SK-N-SH (cell line): ENCODE results near the gene SCAF1. TPM values are rescaled to one million over a fixed set of nuclear protein-coding genes. Genes with fewer than 3 reads are reported as not detected.

Source experiments
- CTCF ChIA-PET: fragments of 300-600, 350-600 bp; formaldehyde crosslinking; extraction: SDS; loops from one replicate; lab custom pipeline; 2021; lab: Yijun Ruan, JAX
- POLR2A ChIA-PET: fragments of 350-600 bp; sonication (Branson Sonifier 250); formaldehyde crosslinking; extraction: SDS; loops from one replicate; lab custom pipeline; 2020; ENCODE audit warnings: antibody characterized with exemption, inconsistent platforms; lab: Yijun Ruan, JAX
- DNase-seq: peaks from one replicate; pipeline ENCODE4 v3.0.0; 2012
- H2AFZ ChIP-seq: fragments of 200-600 bp; sonication (generic); 2 replicates; pipeline ENCODE4 v1.8.1; 2016; ENCODE audit warnings: antibody characterized with exemption, mild to moderate bottlenecking, low read depth
- H3F3A ChIP-seq: fragments of 200-600 bp; sonication (generic); replicated peaks from 2 replicates; pipeline ENCODE3; 2016; ENCODE audit warnings: antibody characterized with exemption, mild to moderate bottlenecking; ENCODE audit not compliant: insufficient read depth
- H3K27ac ChIP-seq, 2 experiments: fragments of 200-500 bp in 1 of 2; fragments of 200-600 bp in 1 of 2; sonication (Bioruptor generic) in 1 of 2; sonication (generic), shearing (Covaris generic) in 1 of 2; 2 replicates each; pipeline versions ENCODE4 v1.5.1 to v1.6.1; 2014 to 2016; ENCODE audit warnings: low read depth in 2 of 2, inconsistent platforms in 1 of 2, low read length in 1 of 2, mild to moderate bottlenecking in 1 of 2, mixed read lengths in 1 of 2
- H3K27me3 ChIP-seq: fragments of 200-600 bp; sonication (generic), shearing (Covaris generic); 2 replicates; pipeline ENCODE4 v1.6.1; 2016; ENCODE audit warnings: mixed run types; ENCODE audit not compliant: insufficient read depth
- H3K36me3 ChIP-seq, 2 experiments: fragments of 200-500 bp in 1 of 2; fragments of 200-600 bp in 1 of 2; sonication (Bioruptor generic) in 1 of 2; sonication (generic) in 1 of 2; replicated peaks in 1 of 2; 2 replicates each; pipeline versions ENCODE3 to v1.5.1; 2014 to 2016; ENCODE audit warnings: low read length in 1 of 2, mild to moderate bottlenecking in 1 of 2; ENCODE audit not compliant: insufficient read depth in 2 of 2, control insufficient read depth in 1 of 2
- H3K4me1 ChIP-seq, 2 experiments: fragments of 200-500 bp in 1 of 2; fragments of 200-600 bp in 1 of 2; sonication (Bioruptor generic) in 1 of 2; sonication (generic), shearing (Covaris generic) in 1 of 2; 2 replicates each; pipeline versions ENCODE4 v1.5.1 to v1.6.1; 2014 to 2016; ENCODE audit warnings: low read depth in 1 of 2, low read length in 1 of 2, mixed run types in 1 of 2; ENCODE audit not compliant: insufficient read depth in 2 of 2, control insufficient read depth in 1 of 2
- H3K4me2 ChIP-seq: fragments of 200-600 bp; sonication (generic), shearing (Covaris generic); 2 replicates; pipeline ENCODE4 v1.6.1; 2017; ENCODE audit warnings: mixed run types
- H3K4me3 ChIP-seq, 2 experiments: fragments of 200-500 bp in 1 of 2; fragments of 200-600 bp in 1 of 2; sonication (Bioruptor generic) in 1 of 2; sonication (generic), shearing (Covaris generic) in 1 of 2; 2 replicates each; pipeline versions ENCODE4 v1.5.1 to v1.8.1; 2014 to 2016; ENCODE audit warnings: low read depth in 2 of 2, inconsistent platforms in 1 of 2, low read length in 1 of 2, mild to moderate bottlenecking in 1 of 2, mixed read lengths in 1 of 2, moderate library complexity in 1 of 2
- H3K79me2 ChIP-seq: fragments of 200-600 bp; sonication (generic); 2 replicates; pipeline ENCODE4 v1.8.1; 2017; ENCODE audit warnings: mild to moderate bottlenecking; ENCODE audit not compliant: insufficient read depth
- H3K9ac ChIP-seq: fragments of 200-600 bp; sonication (generic); 2 replicates; pipeline ENCODE4 v1.6.1; 2017; ENCODE audit warnings: mixed run types
- H3K9me2 ChIP-seq: fragments of 200-600 bp; sonication (generic); 2 replicates; pipeline ENCODE4 v1.6.1; 2017; ENCODE audit warnings: mixed run types
- H3K9me3 ChIP-seq: fragments of 200-600 bp; sonication (generic); 2 replicates; pipeline ENCODE4 v1.6.1; 2017; ENCODE audit warnings: mixed run types, mild to moderate bottlenecking, moderate library complexity
- H4K20me1 ChIP-seq: fragments of 200-600 bp; sonication (generic); 2 replicates; pipeline ENCODE4 v1.6.1; 2017; ENCODE audit warnings: mild to moderate bottlenecking, mixed run types; ENCODE audit not compliant: insufficient read depth
- CTCF ChIP-seq: fragments of 200-600 bp; sonication (generic); IDR thresholded peaks from 2 replicates; pipeline ENCODE4 v1.6.1; 2017; ENCODE audit warnings: antibody characterized with exemption, mild to moderate bottlenecking, moderate library complexity
- FOXJ3 ChIP-seq: sonication (generic); formaldehyde crosslinking; IDR thresholded peaks from 2 replicates; pipeline ENCODE4 v1.5.1; 2020; ENCODE audit warnings: mild to moderate bottlenecking, missing genetic modification reagents
- IRF3 ChIP-seq: fragments of 150-350 bp; IDR thresholded peaks from 2 replicates; pipeline ENCODE4 v1.6.1; 2016; ENCODE audit warnings: mild to moderate bottlenecking, low read depth, low read length
- RFX5 ChIP-seq: IDR thresholded peaks from 2 replicates; pipeline ENCODE4 v1.6.1; 2012; ENCODE audit warnings: mild to moderate bottlenecking, improper control_type of control experiment, low read length
- RXRA ChIP-seq: IDR thresholded peaks from 2 replicates; pipeline ENCODE4 v1.4.0; 2012; ENCODE audit warnings: low read depth, mild to moderate bottlenecking, borderline replicate concordance
- SMC3 ChIP-seq: IDR thresholded peaks from 2 replicates; pipeline ENCODE4 v1.6.1; 2012; ENCODE audit warnings: low read depth, low read length, improper control_type of control experiment
- TAF1 ChIP-seq: IDR thresholded peaks from 2 replicates; pipeline ENCODE4 v1.6.1; 2012; ENCODE audit warnings: low read depth, mild to moderate bottlenecking, low read length, moderate library complexity, borderline replicate concordance
- TEAD4 ChIP-seq: IDR thresholded peaks from 2 replicates; pipeline ENCODE4 v1.4.0; 2012; ENCODE audit warnings: mild to moderate bottlenecking, borderline replicate concordance; ENCODE audit not compliant: insufficient read depth
- USF2 ChIP-seq: fragments of 150-350 bp; IDR thresholded peaks from 2 replicates; pipeline ENCODE4 v1.6.1; 2017; ENCODE audit warnings: antibody characterized with exemption, low read length, low read depth, borderline replicate concordance
- ZBTB33 ChIP-seq: IDR thresholded peaks from 2 replicates; pipeline ENCODE4 v1.4.0; 2012; ENCODE audit warnings: low read depth, borderline replicate concordance
- WGBS: methylation state at CpG from one replicate; pipeline ENCODE4 v1.1.6; 2017; ENCODE audit warnings: low lambda C conversion rate; 5-methylcytosine and 5-hydroxymethylcytosine counted together
- polyA plus RNA-seq, 3 experiments: library from polyadenylated mRNA; depleted of rRNA; stranded (reverse); fragments of >200 nt; gene quantifications; 2 replicates each; pipeline ENCODE4 v1.2.3, GENCODE V29; 2012

SCAF1 gene
- polyA plus RNA-seq, 1 of the 3 experiments (the other 2 are of a cell fraction), result 9.5 TPM

- Histone ChIP-seq H3K9me3 (no peaks in the 10 kb centered on the region), H4K20me1 (no peaks in the 10 kb centered on the region), H3K36me3 (peaks cover 19 to 48% of the 10 kb centered on the region in 2 experiments), H3K79me2 (peaks cover 27% of the 10 kb centered on the region), H3K4me2 (no peak overlapping the region), H3K9me2 (no peaks in the 10 kb centered on the region), H3F3A (peaks cover 25% of the 10 kb centered on the region), H3K4me1 (peaks cover 4 to 15% of the 10 kb centered on the region in 2 experiments; a peak in 3 of 4 replicates), H3K27ac (no peak overlapping the region), H3K27me3 (no peaks in the 10 kb centered on the region), H3K4me3 (no peak overlapping the region), H3K9ac (no peak overlapping the region), H2AFZ (no peak overlapping the region)
- WGBS, result 92% methylated on average over 2 of the region's 16 CpGs
- no peak for DNase-seq
- TF ChIP-seq SMC3 (no peak), CTCF (no peak), USF2 (no peak), RFX5 (no peak), TAF1 (no peak), TEAD4 (no peak), IRF3 (no peak), ZBTB33 (no peak), RXRA (no peak), FOXJ3 (no peak)
- ChIA-PET CTCF (interaction anchor here (9.4 kb wide), 1 partner anchor 14 kb away, joined by 78 read pairs; the partner anchor contains the start of gene PRMT1), POLR2A (no interaction called here)
These were observed 20.0 kb downstream of the SCAF1 start for GRCh38 chr19:49662011-49662410.
